A549 (cell line): ENCODE data around the gene HJV. TPM values are rescaled to one million over a fixed set of nuclear protein-coding genes. Genes with fewer than 3 reads are reported as not detected.

Experiments
- ATAC-seq, 2 experiments: fragments of 200-7000 bp in 1 of 2; fragments of >200 bp in 1 of 2; cut with Nextera tagmentation in 1 of 2; cut with Tn5 transposase in 1 of 2; 3 replicates each; pipeline versions ENCODE4 v1.8.0 to v1.9.1; 2018 to 2020; ENCODE audit warnings: mild to moderate bottlenecking in 1 of 2, moderate library complexity in 1 of 2
- CTCF ChIA-PET: fragments of 300-600 bp; sonication (Branson Sonifier 250); formaldehyde crosslinking; extraction: SDS; loops from one replicate; lab custom pipeline; 2021; ENCODE audit warnings: antibody characterized with exemption, inconsistent platforms; lab: Yijun Ruan, JAX
- POLR2A ChIA-PET: fragments of 350-600 bp; formaldehyde crosslinking; extraction: SDS; loops from one replicate; lab custom pipeline; 2021; ENCODE audit warnings: antibody characterized with exemption, inconsistent platforms; lab: Yijun Ruan, JAX
- DNase-seq, 2 experiments: peaks; one replicate each; pipeline versions ENCODE4 v3.0.0 to v3.0.0-alpha.2; 2011 to 2016; ENCODE audit warnings: low read depth in 1 of 2, low spot score in 1 of 2
- FAIRE-seq: peaks from 2 replicates; lab custom pipeline; 2011; peaks lifted over from hg19 to GRCh38; lab: Jason Lieb, UNC
- H3K27ac ChIP-seq, 2 experiments: fragments of >200 bp; sonication (Bioruptor Twin); formaldehyde crosslinking; 3 replicates each; pipeline ENCODE4 v1.5.1; 2016 to 2017
- H3K4me1 ChIP-seq: fragments of >200 bp; sonication (Bioruptor Twin); formaldehyde crosslinking; 3 replicates; pipeline ENCODE4 v1.6.1; 2016
- H3K4me2 ChIP-seq: fragments of >200 bp; sonication (Bioruptor Twin); formaldehyde crosslinking; 3 replicates; pipeline ENCODE4 v1.6.1; 2016
- H3K4me3 ChIP-seq: fragments of >200 bp; sonication (Bioruptor Twin); formaldehyde crosslinking; 3 replicates; pipeline ENCODE4 v1.5.1; 2016
- H3K9me3 ChIP-seq: fragments of >200 bp; sonication (Bioruptor Twin); formaldehyde crosslinking; 3 replicates; pipeline ENCODE4 v1.6.1; 2016
- ATOH8 ChIP-seq: fragments of 250-450 bp; sonication (Bioruptor Pico); IDR thresholded peaks from 2 replicates; pipeline ENCODE4 v1.5.0; 2020; ENCODE audit warnings: low read depth, mild to moderate bottlenecking, moderate library complexity
- CBX2 ChIP-seq: fragments of 200-600 bp; sonication (generic); IDR thresholded peaks from 2 replicates; pipeline ENCODE4 v1.6.1; 2016; ENCODE audit warnings: low read depth, mild to moderate bottlenecking, borderline replicate concordance
- CBX8 ChIP-seq: fragments of 200-600 bp; sonication (generic); IDR thresholded peaks from 2 replicates; pipeline ENCODE4 v1.6.1; 2016
- EHF ChIP-seq: fragments of 250-450 bp; sonication (Bioruptor Pico); IDR thresholded peaks from 2 replicates; pipeline ENCODE4 v1.5.0; 2020; ENCODE audit warnings: mild to moderate bottlenecking
- EHMT2 ChIP-seq: fragments of 200-600 bp; sonication (generic); IDR thresholded peaks from 2 replicates; pipeline ENCODE4 v1.6.1; 2016; ENCODE audit warnings: antibody characterized with exemption, low read depth, mild to moderate bottlenecking, moderate library complexity
- ELK1 ChIP-seq: fragments of 150-350 bp; IDR thresholded peaks from 2 replicates; pipeline ENCODE4 v1.6.1; 2014; ENCODE audit warnings: low read depth, mild to moderate bottlenecking, low read length
- EP300 ChIP-seq, 2 experiments: fragments of >200 bp; sonication (Bioruptor Twin); formaldehyde crosslinking; IDR thresholded peaks; 2 replicates in 1 of 2; 3 replicates in 1 of 2; pipeline ENCODE4 v1.6.1; 2016 to 2017
- FOSL2 ChIP-seq, 2 experiments: fragments of 450-650 bp in 1 of 2; fragments of >200 bp in 1 of 2; sonication (Bioruptor Twin) in 1 of 2; formaldehyde crosslinking; IDR thresholded peaks; 2 replicates each; pipeline versions ENCODE4 v1.5.0 to v1.6.1; 2016 to 2020; ENCODE audit warnings: mild to moderate bottlenecking in 1 of 2, moderate library complexity in 1 of 2
- FOXS1 ChIP-seq: fragments of 250-450 bp; sonication (Bioruptor Pico); IDR thresholded peaks from 2 replicates; pipeline ENCODE4 v1.5.0; 2020; ENCODE audit warnings: mild to moderate bottlenecking, moderate library complexity
- GATA3 ChIP-seq: IDR thresholded peaks from 2 replicates; pipeline ENCODE4 v1.6.1; 2012; ENCODE audit warnings: borderline replicate concordance
- HES2 ChIP-seq: fragments of >200 bp; sonication (Bioruptor Twin); formaldehyde crosslinking; IDR thresholded peaks from 2 replicates; pipeline ENCODE4 v1.6.1; 2016
- HEYL ChIP-seq: fragments of 250-450 bp; sonication (Bioruptor Pico); IDR thresholded peaks from 2 replicates; pipeline ENCODE4 v1.8.0; 2021; ENCODE audit warnings: mild to moderate bottlenecking, moderate library complexity
- JUN ChIP-seq, 2 experiments: fragments of >200 bp; sonication (Bioruptor Twin); formaldehyde crosslinking; IDR thresholded peaks; 2 replicates in 1 of 2; 3 replicates in 1 of 2; pipeline ENCODE4 v1.6.1; 2016 to 2017
- JUNB ChIP-seq: fragments of >200 bp; sonication (Bioruptor Twin); formaldehyde crosslinking; IDR thresholded peaks from 2 replicates; pipeline ENCODE4 v1.6.1; 2016
- MAZ ChIP-seq: fragments of 150-350 bp; IDR thresholded peaks from 2 replicates; pipeline ENCODE4 v1.6.1; 2014; ENCODE audit warnings: antibody characterized with exemption, low read depth, low read length, borderline replicate concordance
- MYC ChIP-seq: IDR thresholded peaks from 2 replicates; pipeline ENCODE4 v1.6.1; 2012; ENCODE audit warnings: mild to moderate bottlenecking, inconsistent platforms, low read length, improper control_type of control experiment, borderline replicate concordance
- NPAS2 ChIP-seq: fragments of 250-450 bp; sonication (Bioruptor Pico); IDR thresholded peaks from 2 replicates; pipeline ENCODE4 v1.8.0; 2022; ENCODE audit warnings: mild to moderate bottlenecking, moderate library complexity, borderline replicate concordance
- POLR2AphosphoS2 ChIP-seq: conservative IDR thresholded peaks from 2 replicates; pipeline ENCODE4 v1.6.1; 2012; ENCODE audit warnings: low read length, improper control_type of control experiment, inconsistent platforms
- RAD21 ChIP-seq, 2 experiments: fragments of >200 bp in 1 of 2; sonication (Bioruptor Twin) in 1 of 2; formaldehyde crosslinking in 1 of 2; IDR thresholded peaks in 1 of 2; conservative IDR thresholded peaks in 1 of 2; 2 replicates in 1 of 2; 3 replicates in 1 of 2; pipeline ENCODE4 v1.6.1; 2012 to 2018; ENCODE audit warnings: inconsistent platforms in 1 of 2
- RCOR1 ChIP-seq: fragments of 150-350 bp; IDR thresholded peaks from 2 replicates; pipeline ENCODE4 v1.6.1; 2014; ENCODE audit warnings: antibody characterized with exemption, low read length, low read depth
- RFX5 ChIP-seq: fragments of 450-650 bp; IDR thresholded peaks from 2 replicates; pipeline ENCODE4 v1.7.1; 2014; ENCODE audit warnings: antibody characterized with exemption, mild to moderate bottlenecking, moderate library complexity
- SMC3 ChIP-seq: fragments of >200 bp; sonication (Bioruptor Twin); formaldehyde crosslinking; IDR thresholded peaks from 3 replicates; pipeline ENCODE4 v1.6.1; 2018; ENCODE audit warnings: inconsistent platforms
- SREBF2 ChIP-seq: fragments of 450-650 bp; IDR thresholded peaks from 2 replicates; pipeline ENCODE4 v1.6.1; 2014; ENCODE audit warnings: mild to moderate bottlenecking, moderate library complexity
- TFCP2L1 ChIP-seq: fragments of 250-450 bp; sonication (Bioruptor Pico); IDR thresholded peaks from 2 replicates; pipeline ENCODE4 v1.5.0; 2021; ENCODE audit warnings: mild to moderate bottlenecking
- TP53 ChIP-seq: fragments of 250-450 bp; sonication (Bioruptor Pico); IDR thresholded peaks from 2 replicates; pipeline ENCODE4 v1.5.0; 2021; ENCODE audit warnings: mild to moderate bottlenecking, moderate library complexity
- ZSCAN20 ChIP-seq: fragments of 250-450 bp; sonication (Bioruptor Pico); IDR thresholded peaks from 2 replicates; pipeline ENCODE4 v1.8.0; 2022; ENCODE audit warnings: mild to moderate bottlenecking, moderate library complexity
- WGBS: methylation state at CpG from one replicate; pipeline ENCODE4 v1.1.6; 2017; ENCODE audit errors: missing lambda C conversion rate; 5-methylcytosine and 5-hydroxymethylcytosine counted together
- polyA plus RNA-seq, 4 experiments: library from polyadenylated mRNA; depleted of rRNA in 3 of 4; stranded (reverse); fragments of >200 nt; fragmentation: RNase III in 1 of 4; extraction: RNeasy Plus Mini Kit Qiagen cat#74134 plus additional on column Dnase treatment in 1 of 4; gene quantifications; 2 replicates in 3 of 4; 3 replicates in 1 of 4; pipeline ENCODE4 v1.2.3, GENCODE V29; 2011 to 2017
- TF ChIP-seq, protein P1 (sequence below): fragments of 450-650 bp; IDR thresholded peaks from 2 replicates; pipeline ENCODE4 v1.6.1; 2014; ENCODE audit warnings: antibody characterized with exemption
- TF ChIP-seq, protein P2 (sequence below): IDR thresholded peaks from 2 replicates; pipeline ENCODE4 v1.6.1; 2012

Gene HJV
- polyA plus RNA-seq, 2 of the 4 experiments (the other 2 are of a cell fraction) = not detected

GRCh38 chr1:145990249-145990855 is 31.2 kb downstream of the HJV start:
- no peak overlapping the region for H3K27ac ChIP-seq
- H3K4me1 ChIP-seq = peaks cover 9% of the 10 kb centered on the region; the same call in 2 of the 3 replicates
- FAIRE-seq (no peak), DNase-seq (no peak), ATAC-seq (no peak)
- WGBS = 73% methylated on average over 7 of the region's 7 CpGs
- no peaks in the 10 kb centered on the region for H3K9me3 ChIP-seq
- TF ChIP-seq CBX2 (no peak), RFX5 (no peak), SMC3 (no peak), EP300 (IDR thresholded peaks at IDR 0.05) (no peak), HES2 (no peak), MYC (no peak), SREBF2 (no peak), POLR2AphosphoS2 (no peak), JUN (IDR thresholded peaks at IDR 0.05) (no peak), ATOH8 (CRISPR knock-in tag) (no peak)
- ChIA-PET POLR2A (no interaction called here), CTCF (interaction anchor here (0.8 to 24.2 kb wide), 5 partner anchors 11 to 99 kb away, joined by 3 to 566 read pairs (median 3); partner anchors contain the start of gene HJV)
- no peak overlapping the region for H3K4me3 ChIP-seq
- no peak overlapping the region for H3K4me2 ChIP-seq

DNA sequence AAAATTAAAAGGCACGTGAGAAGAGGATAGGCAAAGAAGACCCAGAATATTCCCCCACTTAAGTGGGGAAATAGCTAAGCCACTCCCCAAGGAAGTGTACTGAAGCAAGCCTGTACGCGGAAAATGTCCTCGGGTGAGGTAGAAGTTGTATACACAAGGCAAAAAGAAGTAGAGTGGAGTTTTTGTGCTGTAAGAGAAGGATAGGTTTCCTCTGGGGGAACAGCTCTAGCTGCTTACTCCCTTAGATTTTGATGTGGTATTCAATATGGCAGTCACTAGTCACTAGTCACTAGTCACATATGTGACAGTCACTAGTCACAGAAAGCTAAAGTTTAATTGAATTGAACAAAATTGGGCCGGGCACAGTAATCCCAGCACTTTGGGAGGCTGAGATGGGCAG is 32.8 kb downstream of the HJV start:
- 69% methylated on average over 5 of the region's 5 CpGs for WGBS
- no peak for TF ChIP-seq EHMT2
- TF ChIP-seq, protein P1, sequence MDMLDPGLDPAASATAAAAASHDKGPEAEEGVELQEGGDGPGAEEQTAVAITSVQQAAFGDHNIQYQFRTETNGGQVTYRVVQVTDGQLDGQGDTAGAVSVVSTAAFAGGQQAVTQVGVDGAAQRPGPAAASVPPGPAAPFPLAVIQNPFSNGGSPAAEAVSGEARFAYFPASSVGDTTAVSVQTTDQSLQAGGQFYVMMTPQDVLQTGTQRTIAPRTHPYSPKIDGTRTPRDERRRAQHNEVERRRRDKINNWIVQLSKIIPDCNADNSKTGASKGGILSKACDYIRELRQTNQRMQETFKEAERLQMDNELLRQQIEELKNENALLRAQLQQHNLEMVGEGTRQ = no peak
- TF ChIP-seq GATA3 = no peak
- no peak for TF ChIP-seq RAD21 (conservative IDR thresholded peaks at IDR 0.05 in 1 of 2, IDR thresholded peaks at IDR 0.05 in 1 of 2)
- no peak for TF ChIP-seq EHF
- no peak for TF ChIP-seq SMC3
- no peak for TF ChIP-seq ELK1
- TF ChIP-seq TP53 = no peak
- TF ChIP-seq CBX8 = no peak
- no peak for TF ChIP-seq ATOH8 (CRISPR knock-in tag)
- TF ChIP-seq TFCP2L1 (CRISPR knock-in tag) = no peak
- TF ChIP-seq RCOR1 = no peak
- CTCF ChIA-PET = interaction anchor here (1.0 to 24.2 kb wide), 6 partner anchors 10 to 44 kb away, joined by 3 to 566 read pairs (median 4); partner anchors contain the start of gene HJV
- Histone ChIP-seq H3K27ac (no peak overlapping the region), H3K9me3 (no peaks in the 10 kb centered on the region), H3K4me1 (peaks cover 11% of the 10 kb centered on the region; the same call in 2 of the 3 replicates), H3K4me2 (no peak overlapping the region), H3K4me3 (no peak overlapping the region)
- FAIRE-seq (no peak), DNase-seq (no peak), ATAC-seq (no peak)
- POLR2A ChIA-PET = no interaction called here

- ATAC-seq (no peak), DNase-seq (no peak), FAIRE-seq (no peak)
- H3K4me3 ChIP-seq = no peak overlapping the region
- WGBS = 85% methylated on average over 1 of the region's 1 CpG
- CTCF ChIA-PET = interaction anchor here (1.1 to 24.2 kb wide), 5 partner anchors 9 to 96 kb away, joined by 3 to 566 read pairs (median 8); partner anchors contain the start of gene HJV
- no peak overlapping the region for H3K27ac ChIP-seq
- no peak overlapping the region for H3K4me2 ChIP-seq
- POLR2A ChIA-PET = no interaction called here
- H3K9me3 ChIP-seq = no peaks in the 10 kb centered on the region
- H3K4me1 ChIP-seq = peaks cover 11% of the 10 kb centered on the region; the same call in 2 of the 3 replicates
- TF ChIP-seq JUNB = no peak
- TF ChIP-seq FOXS1 (CRISPR knock-in tag) = no peak
- TF ChIP-seq FOSL2 (IDR thresholded peaks at IDR 0.05) = no peak
- no peak for TF ChIP-seq FOSL2 (CRISPR knock-in tag; IDR thresholded peaks at IDR 0.05)
- TF ChIP-seq NPAS2 (CRISPR knock-in tag) = no peak
- TF ChIP-seq, protein P2, sequence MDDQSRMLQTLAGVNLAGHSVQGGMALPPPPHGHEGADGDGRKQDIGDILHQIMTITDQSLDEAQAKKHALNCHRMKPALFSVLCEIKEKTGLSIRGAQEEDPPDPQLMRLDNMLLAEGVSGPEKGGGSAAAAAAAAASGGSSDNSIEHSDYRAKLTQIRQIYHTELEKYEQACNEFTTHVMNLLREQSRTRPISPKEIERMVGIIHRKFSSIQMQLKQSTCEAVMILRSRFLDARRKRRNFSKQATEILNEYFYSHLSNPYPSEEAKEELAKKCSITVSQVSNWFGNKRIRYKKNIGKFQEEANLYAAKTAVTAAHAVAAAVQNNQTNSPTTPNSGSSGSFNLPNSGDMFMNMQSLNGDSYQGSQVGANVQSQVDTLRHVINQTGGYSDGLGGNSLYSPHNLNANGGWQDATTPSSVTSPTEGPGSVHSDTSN = no peak
- no peak for TF ChIP-seq ELK1
- no peak for TF ChIP-seq POLR2AphosphoS2
- no peak for TF ChIP-seq ZSCAN20 (CRISPR knock-in tag)
- no peak for TF ChIP-seq MAZ
- TF ChIP-seq RAD21 (conservative IDR thresholded peaks at IDR 0.05 in 1 of 2, IDR thresholded peaks at IDR 0.05 in 1 of 2) = no peak
- TF ChIP-seq HEYL (CRISPR knock-in tag) = no peak
Measured at GRCh38 chr1:145987926-145988325, 33.6 kb downstream of the HJV start.
